HL-60/S4 (cell line): ENCODE measurements around the gene EHMT1.
"Not testable (repeated sequence)": the region's sequence is repeated elsewhere in the genome, so short reads cannot be mapped to it uniquely, and the experiment has no call there.

Source experiments
- in situ Hi-C: fragments of 300-500 bp; cut with MboI; formaldehyde crosslinking; loops from 2 replicates; pipeline ENCODE4 v1.14.3; 2022; ENCODE audit warnings: low sequenced_read_pairs

The EHMT1 gene

DNA sequence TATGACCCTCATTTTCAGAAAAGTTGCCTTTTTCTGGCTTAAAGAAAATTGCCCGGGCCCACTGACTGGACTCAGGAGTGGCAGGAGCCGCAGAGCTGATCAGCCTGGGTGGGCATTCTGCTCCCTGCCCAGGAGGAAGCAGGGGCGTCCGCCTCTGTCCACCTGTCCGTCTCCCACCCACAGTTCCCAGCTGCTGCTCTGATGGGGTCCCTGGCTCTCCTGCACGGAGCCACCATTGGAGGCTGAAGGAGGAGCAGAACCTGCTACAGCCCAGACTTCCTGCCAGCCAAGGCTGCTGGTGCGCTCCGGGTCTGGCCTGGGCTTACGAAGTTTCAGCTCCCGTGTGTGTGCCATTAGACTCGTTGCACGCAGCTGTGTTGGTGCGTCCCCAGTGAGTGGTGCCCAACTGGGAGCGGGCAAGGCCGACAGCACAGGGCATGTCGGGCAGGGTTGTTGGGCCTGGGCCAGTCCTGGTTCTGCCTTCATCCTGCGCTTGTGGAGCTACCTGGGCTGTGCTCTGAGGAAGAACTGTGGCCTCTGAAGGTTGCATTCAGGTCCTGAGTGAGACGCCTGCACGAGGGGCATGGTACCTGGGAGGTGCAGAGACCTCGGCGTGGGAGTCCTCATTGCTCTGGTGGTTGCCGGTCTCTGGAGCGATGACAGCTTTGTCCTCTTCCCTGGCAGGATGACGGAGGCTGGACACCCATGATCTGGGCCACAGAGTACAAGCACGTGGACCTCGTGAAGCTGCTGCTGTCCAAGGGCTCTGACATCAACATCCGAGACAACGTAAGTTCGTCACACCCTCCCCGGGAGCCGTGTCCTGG lies 181.6 kb downstream of the EHMT1 start:
- in situ Hi-C loops, result no loop called here

DNA sequence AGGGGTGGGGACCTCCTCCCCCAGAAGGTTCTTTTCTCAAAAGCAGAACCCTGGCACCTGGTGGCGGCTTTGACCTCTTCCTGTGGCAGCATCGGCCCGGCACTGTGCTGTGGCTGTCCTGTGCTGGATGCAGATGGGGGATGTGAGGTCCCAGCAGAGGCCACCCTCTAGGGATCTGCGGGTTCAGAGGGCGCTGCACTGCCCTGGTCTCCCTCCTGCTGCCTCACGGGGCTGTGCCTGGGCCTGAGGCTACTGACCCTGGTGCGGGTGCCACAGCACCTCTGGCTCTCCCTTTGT lies 182.2 kb downstream of the EHMT1 start:
- in situ Hi-C loops, result no loop called here

DNA sequence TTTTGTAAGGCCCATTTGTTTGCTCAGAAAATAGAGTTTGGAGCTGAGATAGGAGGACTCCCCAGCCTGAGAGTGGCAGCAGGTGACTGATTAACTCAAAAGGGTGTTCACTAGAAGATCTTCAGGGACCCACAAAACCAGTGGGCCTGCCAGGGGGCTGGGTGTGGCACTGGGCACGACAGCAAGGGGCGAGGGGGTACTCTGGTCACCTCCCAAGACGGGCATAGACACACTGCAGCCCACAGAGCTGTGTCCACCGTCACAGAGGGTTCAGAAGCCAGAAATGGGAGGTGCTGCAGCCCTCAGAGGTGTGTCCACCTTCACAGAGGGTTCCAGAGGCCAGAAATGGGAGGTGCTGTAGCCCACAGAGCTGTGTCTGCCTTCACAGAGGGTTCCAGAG lies 183.2 kb downstream of the EHMT1 start:
- in situ Hi-C loops, result no loop called here

DNA sequence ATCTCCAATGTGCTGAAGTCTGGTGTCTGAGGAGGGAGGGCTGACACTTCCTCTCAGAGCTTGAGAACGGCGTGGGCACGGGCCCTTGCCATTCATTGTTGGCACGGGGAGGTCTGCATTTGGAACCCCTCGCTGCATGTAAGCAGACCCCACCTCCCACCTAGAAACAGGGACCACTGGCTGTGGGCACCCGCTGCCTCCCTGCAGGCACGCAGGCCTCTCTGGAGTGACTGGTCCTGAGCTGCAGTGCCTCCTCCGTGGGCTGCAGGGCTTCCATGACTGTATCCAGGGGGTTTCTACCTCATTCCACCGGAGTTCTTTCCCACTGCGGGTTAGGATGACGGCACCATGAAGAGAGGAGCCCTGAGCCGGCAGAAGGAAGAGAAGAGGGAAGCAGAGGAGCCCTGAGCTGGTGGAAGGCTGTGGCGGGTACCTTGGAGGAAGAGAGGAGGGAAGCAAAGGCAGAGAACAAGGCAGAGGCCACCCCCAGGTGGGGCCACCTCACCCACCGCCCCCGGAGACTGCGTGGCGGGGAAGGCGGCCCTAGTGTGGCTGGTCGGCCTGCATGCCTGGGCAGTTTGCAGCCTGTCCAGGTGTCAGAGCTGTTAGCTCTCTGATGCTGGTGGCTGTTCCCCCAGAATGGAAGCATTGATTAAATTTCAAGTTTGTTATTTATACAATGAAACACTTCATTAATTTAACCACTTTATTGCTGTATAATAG lies 183.9 kb downstream of the EHMT1 start:
- in situ Hi-C loops, result no loop called here

DNA sequence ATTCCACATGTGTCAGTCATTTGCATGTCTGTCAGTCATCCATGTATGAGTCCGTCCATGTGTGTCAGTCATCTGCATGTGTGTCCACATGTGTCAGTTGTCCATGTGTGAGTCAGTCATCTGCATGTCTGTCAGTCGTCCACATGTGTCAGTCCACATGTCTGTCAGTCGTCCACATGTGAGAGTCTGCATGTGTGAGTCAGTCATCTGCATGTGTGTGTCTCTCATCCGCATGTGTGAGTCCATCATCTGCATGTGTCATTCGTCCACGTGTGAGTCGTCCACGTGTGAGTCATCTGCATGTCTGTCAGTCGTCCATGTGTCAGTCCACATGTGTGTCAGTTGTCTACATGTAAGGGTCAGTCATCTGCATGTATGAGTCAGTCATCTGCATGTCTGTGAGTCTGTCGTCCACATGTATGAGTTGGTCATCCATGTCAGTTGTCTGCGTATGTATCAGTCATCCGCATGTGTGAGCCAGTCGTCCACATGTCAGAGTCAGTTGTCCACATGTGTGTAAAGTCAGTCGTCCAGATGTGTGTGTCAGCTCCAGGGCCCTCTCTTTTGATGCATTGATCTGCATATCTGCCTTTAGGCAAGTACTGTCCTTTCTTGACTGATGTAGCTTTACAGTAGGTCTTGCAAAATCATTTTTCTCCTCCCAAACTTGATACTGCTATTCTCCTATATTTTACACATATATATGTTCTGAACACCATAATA lies 186.3 kb downstream of the EHMT1 start:
- in situ Hi-C loops, result no loop called here

DNA sequence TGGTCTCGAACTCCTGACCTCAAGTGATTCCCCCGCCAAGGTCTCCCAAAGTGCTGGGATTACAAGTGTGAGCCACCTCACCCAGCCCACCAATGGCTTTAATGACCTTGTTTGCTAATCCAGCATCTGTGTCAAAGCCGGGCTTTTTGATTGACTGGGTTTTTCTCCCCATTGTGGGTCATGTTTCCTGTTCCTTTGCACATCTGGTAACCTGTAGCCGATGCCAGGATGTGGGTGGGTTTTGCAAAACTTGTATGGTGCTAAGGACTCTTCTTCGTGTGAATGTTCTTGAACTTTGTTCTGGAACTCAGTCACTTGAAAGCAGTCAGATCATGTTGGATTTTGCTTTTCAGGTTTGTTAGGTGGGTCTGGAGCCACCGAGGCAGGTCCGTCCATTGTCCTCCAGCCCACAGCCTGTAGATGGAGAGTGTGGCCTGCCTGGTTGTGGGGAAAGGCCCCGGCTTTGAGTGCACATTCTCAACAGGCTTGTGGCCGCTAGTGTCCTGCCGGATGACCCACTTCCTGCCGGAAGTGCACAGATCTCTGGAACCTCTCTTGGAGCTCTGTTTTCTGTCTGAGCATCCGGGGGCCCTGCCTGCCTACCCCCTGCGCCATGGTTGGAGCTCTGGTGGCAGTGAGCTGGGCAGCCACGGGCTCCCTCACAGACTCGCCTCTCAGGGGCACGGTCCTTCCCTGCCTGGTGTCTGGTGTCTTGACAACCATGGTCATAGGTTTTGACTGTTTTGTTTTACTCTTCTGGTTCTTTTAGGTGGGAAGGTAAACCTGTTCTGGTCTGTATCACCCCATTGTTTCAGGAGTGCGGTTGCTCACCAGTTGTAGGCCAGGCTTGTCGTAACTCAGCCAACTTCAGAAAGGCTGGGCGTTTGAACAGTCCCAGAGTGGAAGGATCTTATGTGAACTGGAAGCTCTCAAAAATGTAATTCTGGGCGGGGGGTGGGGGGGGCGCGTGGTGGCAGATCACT lies 189.2 kb downstream of the EHMT1 start:
- in situ Hi-C loops, result no loop called here

DNA sequence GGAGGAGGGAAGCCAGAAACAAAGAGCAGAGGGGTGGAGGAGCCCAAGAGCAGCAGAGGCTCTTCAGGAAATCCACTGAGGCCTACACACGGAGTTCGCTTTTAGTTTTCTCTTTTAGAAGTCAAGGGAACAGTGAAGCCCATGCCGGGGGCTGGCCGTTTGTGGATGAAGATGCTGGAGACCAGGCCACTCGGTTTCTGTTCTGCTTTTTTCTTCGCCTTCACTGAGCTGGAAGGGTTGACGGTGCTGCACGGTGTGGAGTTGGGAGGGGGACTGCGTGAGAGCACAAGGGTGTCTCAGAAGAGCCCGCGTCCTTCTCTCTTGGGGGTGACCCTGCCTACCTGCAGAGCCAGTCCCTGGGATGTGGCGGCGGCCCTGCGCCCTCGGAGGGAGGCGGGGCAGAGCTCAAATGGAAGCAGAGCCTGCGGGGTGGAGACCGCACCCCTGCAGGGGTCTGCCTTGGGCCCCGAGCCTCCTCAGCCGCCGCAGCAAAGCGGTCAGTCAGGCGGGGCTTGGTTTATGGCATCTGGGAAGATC lies 190.3 kb downstream of the EHMT1 start:
- in situ Hi-C loops, result no loop called here

DNA sequence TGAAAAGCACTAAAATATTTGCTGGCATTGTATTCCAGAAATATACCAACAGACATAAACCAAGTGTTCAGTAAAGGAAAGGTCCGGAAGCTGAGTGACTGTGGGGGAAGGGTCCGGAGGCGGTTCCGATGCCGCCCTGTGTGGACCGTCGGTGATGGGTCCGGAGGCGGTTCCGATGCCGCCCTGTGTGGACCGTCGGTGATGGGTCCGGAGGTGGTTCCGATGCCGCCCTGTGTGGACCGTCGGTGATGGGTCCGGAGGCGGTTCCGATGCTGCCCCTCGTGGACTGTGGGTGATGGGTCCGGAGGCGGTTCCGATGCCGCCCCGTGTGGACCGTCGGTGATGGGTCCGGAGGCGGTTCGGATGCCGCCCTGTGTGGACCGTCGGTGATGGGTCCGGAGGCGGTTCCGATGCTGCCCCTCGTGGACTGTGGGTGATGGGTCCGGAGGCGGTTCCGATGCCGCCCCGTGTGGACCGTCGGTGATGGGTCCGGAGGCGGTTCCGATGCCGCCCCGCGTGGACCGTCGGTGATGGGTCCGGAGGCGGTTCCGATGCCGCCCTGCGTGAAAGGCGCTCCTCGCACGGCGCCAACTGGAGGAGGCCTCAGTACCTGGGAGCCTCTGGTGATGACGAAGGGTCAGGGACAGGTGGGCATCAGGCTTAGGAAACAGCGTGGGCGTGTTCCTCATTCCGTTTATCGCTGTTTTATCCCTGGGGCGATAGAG lies 191.1 kb downstream of the EHMT1 start:
- in situ Hi-C loops, result not testable (repeated sequence)

DNA sequence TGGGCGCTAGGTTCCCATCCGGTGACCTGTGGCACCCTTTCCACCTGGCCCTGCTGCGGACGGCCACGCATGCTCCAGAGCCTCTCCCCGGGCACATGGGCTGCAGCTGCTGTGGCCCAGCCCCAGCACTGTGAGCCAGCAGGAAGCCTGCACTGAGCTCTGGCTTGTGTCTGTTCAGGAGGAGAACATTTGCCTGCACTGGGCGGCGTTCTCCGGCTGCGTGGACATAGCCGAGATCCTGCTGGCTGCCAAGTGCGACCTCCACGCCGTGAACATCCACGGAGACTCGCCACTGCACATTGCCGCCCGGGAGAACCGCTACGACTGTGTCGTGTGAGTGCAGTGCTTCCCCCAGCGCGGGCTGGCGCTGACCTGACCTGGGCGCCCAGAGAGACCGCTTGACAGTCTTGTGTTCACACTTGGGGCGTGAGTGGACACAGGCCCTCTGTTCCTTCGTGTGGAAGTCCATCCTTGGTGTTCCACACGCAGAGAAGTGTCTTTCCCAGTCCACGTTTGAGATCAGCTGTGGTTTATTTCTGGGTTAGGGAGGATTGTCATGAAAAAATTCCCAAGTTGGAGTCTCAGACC lies 192.6 kb downstream of the EHMT1 start:
- in situ Hi-C loops, result no loop called here

DNA sequence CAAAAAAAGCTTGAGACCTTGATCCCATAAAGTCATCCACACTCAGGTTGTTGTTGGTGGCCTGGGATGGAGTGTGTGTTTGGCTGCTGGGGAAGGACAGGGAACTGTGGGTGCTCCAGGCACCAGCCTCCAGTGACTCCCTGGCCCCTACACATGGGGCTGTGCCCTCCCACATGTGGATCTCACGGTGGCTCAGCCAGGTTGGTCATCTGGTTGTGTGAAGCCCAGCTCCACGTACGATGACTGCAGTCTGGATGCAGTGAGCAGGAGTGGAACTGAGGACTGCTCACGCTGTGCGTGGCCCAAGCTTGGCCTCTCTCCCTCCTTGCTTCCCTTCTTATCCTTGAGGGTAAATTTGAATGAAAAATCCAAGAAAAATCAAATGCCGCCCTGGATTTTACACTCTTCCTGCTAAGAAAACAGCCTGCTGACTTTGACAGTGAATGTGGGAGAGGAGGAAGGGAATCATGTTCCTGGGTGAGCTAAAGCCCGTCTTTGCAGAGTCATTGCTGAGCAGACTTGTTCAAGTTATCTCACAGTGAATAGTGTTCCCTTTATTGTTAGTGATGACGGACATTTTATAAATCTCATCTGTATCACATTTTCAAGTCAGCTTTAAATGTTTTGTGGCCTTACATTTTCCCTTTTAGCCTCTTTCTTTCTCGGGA lies 193.7 kb downstream of the EHMT1 start:
- in situ Hi-C loops, result no loop called here

DNA sequence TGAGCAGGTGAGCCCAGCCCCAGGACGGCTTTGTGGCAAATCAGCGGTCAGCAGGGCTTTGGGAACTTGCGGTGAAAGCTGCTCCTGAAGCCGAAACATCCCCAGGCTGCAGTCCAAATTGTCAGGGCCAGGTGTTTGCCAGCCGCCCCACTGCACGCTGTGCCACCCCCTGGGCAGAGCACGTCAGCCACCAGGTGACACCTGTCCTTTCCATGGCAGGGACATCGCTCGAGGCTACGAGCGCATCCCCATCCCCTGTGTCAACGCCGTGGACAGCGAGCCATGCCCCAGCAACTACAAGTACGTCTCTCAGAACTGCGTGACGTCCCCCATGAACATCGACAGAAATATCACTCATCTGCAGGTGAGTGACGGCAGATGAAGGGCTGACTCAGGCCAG lies 194.4 kb downstream of the EHMT1 start:
- in situ Hi-C loops, result no loop called here

DNA sequence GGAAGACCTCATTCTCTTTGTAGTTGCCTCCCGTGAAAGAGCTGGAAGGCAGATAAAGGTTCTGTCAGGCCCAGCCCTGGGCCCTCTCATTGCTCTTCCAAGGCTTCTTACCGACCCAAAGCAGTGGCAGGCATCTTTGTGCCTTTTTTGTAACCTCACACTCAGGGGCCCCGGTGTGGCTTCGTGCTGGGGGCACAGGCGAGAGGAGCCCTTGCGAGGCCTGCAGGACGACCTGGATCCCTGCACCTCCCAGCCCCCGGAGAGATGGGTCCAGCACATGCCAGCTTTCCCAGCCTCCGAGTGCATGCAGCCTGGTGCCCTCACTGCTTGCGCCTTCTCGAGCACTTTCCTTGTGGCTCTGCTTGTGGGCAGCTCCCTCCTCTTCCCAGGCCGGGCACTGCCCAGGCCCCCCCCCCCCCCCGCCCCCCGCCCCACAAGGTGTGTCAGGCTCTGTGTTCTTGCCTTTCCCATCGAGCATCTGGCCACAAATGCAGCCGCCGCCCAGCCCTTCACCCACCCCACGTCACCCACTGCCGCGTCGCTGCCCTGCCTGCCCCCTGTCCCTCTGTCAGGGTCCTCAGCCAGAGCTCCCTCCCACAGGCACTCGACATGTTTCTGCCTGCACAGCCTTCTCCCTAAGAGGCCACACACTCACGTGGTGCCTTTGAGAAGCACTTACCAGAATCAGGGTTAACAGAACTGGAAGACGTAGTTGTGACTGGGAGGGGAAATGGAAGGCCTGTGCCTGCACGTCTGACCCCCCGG lies 195.0 kb downstream of the EHMT1 start:
- in situ Hi-C loops, result no loop called here

DNA sequence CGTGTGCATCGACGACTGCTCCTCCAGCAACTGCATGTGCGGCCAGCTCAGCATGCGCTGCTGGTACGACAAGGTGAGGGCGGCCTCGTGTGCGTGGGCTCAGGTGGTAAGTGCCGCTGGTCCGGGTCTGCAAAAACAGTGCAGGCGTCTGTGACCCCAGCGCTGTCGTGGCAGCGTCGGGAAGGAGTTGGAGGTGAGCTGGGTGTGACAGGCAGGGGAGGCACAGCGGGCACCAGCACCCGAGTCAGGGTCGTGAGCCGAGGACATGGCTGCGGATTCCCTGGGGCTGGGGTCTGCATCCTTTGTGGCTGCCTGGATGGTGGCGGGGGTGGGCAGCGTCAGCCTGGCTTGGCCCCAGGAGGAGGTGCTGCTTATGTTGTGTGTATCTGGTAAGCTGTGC lies 195.6 kb downstream of the EHMT1 start:
- in situ Hi-C loops, result no loop called here

DNA sequence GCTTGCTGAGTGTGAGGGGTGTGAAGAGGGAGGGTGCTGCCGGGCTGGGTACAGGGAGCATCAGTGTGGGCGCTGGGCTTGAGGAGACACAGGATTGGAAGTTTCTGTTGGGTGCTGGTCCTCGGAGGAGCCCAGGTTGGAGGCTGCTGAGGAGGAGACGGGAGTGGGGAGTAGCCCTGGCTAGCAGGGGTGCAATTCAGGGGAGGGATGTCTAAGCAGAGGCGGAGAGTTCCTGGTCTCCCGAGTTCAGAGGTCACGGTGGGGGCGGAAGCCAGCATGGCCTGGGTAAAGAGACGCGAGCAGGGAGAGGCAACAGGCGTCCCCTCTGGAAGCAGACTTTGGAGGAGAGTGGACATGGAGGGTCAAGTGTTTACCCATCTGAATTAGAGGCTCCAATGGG lies 196.0 kb downstream of the EHMT1 start:
- in situ Hi-C loops, result no loop called here

DNA sequence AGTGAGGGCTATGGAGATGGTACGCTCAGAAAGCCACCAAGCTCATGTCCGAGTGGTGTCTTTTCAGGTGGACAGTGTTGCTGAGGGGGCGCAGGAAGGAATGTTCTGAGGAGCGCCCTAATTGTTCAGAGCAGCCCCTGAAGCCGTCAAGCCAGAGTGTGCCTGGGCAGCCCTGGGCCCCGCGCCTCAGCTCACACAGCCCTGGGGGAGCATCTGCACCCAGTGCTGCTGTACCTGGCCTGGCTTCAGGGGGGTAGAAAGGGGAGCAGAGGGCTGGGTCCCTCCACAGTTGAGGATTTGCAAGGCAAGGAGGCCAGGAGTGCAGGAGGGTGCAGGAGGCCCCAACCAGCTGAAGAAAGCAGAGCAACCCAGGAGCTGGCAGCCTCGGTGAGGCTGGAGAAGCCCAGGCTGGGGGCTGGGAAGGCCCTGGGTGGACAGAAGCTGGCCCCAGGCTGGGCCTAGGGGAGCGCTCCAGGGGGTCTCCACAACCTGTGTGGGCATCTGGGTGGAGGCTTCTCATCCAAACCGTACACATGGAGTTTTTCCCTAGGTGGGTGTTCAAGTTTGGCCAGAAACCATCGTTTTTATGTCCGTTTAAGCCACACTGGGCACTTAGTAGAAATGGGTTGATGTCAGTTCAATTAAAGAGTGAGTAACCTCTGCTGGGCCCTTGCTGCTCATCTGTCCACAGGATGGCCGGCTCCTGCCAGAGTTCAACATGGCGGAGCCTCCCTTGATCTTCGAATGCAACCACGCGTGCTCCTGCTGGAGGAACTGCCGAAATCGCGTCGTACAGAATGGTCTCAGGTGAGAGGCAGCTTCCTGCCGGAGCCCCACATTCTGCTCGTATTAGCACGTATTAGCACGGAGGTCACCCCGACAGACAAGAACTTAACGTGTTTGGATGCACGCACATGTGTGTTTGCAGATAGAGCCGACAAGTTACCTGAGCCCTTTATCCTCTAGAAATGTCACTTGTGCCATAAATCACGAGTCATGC lies 196.8 kb downstream of the EHMT1 start:
- in situ Hi-C loops, result no loop called here

DNA sequence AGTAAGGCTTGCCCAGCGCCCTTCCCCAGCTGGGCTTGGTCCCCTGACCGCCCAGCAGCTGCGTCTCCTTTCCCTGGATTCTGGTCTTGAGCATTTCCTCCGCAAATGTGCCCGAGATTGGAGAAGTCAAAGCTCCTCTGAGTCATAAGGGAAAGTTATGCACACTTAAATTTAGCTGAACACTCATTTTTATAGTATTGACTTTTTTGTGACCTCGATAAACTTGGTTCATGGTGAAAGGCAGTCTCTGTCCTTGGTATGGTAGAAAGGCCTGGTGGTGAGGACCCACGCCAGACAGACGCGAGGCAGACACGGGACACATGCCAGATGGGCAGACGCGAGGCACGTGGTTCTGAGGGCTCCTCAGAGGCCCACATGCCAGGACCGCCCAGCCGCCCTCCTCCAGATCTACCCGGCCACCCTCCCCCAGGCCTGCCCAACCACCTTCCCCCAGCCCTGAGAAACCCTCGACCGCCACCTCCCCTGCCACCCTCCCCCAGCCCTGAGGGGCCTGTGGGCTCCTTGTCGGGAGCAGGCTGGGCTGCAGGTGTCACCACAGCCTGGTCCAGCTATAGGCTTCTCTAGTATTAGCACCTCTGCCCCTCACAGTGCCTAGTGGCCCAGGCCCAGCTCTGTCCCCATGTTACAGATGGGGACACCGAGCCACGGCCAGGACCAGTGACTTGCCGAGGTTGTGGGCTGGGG lies 197.9 kb downstream of the EHMT1 start:
- in situ Hi-C loops, result no loop called here
